OCI-LY3 (cell line): Measurements from ENCODE around the gene SHCBP1L.

ENCODE experiments used
- CTCF ChIP-seq: fragments of 200-600, 300-600 bp; sonication (generic); IDR thresholded peaks from 2 replicates; pipeline ENCODE4 v1.5.1; 2014; ENCODE audit warnings: antibody characterized with exemption, low read length, low read depth
- EZH2phosphoT487 ChIP-seq: fragments of 200-600 bp; shearing (Covaris generic); IDR thresholded peaks from 2 replicates; pipeline ENCODE4 v1.6.1; 2018; ENCODE audit warnings: antibody characterized with exemption, mixed run types, low read depth

- TF ChIP-seq CTCF, result no peak
- TF ChIP-seq EZH2phosphoT487, result no peak
Measured at GRCh38 chr1:182855911-182856310, 97.1 kb downstream of the SHCBP1L start.
